GM19372 (cell line): ENCODE results near the gene ESM1.
"Not testable (repeated sequence)": the region's sequence is repeated elsewhere in the genome, so short reads cannot be mapped to it uniquely, and the experiment has no call there.

ENCODE experiments used
- ATAC-seq: cut with Tn5 transposase; IDR thresholded peaks from one replicate; pipeline ENCODE4 v1.9.1; 2021; ENCODE audit warnings: mild to moderate bottlenecking, low read depth, moderate library complexity; ENCODE audit not compliant: unreplicated experiment

The ESM1 gene

DNA sequence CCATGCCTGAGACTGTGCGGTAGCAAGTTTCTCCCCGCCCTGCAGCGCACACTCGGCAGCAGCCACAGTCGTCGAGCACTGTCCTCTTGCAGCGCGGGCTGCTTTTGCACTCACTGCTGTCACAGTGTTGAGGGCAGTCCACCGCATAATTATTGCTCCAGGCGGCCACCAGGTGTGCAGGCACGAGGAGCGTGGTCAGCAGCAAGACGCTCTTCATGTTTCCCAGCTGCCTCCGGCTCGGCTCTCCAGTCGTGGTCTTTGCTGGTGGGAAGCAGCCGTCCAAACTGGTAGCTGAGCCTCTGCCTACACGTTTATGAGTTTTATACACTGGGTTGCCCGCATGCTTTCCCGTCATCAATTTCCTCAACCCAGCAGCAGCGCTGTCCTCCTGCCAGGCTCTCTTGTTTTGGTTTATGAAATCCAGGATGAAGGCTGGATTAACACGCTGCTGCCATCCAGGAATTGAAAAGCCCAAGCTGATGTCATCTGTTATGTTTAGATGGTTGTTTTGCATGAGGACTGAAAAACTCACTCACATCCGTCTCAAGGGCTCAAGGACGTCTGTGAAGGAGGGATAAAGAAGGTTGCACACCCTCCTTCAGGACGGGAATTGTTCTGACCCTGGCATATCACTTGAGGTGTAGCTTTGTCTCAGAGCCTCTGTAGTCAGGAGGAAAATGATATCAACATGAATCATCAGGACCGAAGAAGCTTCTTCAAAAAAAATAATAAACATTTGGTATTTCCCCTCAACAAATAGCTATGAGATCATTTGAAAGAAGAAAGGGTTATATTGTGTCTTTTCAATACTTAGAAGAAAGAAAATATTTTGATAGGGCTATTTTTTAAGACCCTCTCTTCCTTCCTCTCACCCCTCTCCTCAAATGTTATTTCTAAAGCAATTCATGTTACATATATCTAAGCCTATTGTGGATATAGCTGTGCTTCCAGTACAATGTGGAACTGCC is at the start of gene ESM1:
ESM1 (minus strand) TSS at position 293 of the 968 bp plus-strand sequence; CDS start at position 217, 76 bp downstream.
- ATAC-seq, result no peak

DNA sequence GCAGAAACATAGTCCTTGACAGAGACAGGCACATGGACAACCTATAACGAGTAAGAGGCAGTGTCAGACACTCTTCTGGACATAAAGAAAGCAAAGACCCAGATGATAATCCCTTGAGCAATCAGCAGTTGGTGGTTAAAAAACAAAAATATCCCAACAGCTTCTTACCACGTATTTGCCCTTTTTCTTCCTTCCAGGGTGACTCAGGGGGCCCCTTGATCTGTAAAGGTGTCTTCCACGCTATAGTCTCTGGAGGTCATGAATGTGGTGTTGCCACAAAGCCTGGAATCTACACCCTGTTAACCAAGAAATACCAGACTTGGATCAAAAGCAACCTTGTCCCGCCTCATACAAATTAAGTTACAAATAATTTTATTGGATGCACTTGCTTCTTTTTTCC is 48.2 kb upstream of the ESM1 start:
- ATAC-seq, result no peak

GRCh38 chr5:55031492-55031891 is 46.1 kb upstream of the ESM1 start:
- ATAC-seq, result no peak

- ATAC-seq, result no peak
Measured at GRCh38 chr5:55030676-55031369, 45.4 kb upstream of the ESM1 start.

DNA sequence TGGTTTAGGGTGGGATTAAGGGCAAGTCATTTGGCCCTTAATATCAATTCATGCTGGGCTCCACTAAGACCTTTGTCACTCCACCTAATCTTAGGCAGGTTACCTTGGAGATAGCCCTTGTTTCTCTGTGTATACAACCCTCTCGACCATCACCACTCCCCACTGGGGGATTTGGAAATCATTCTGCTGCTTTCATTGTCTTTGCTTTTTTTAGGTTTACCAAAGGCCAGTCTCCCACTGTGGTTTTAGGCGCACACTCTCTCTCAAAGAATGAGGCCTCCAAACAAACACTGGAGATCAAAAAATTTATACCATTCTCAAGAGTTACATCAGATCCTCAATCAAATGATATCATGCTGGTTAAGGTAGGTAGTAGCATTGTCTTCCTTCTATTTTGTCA is 44.8 kb upstream of the ESM1 start:
- no peak for ATAC-seq

DNA sequence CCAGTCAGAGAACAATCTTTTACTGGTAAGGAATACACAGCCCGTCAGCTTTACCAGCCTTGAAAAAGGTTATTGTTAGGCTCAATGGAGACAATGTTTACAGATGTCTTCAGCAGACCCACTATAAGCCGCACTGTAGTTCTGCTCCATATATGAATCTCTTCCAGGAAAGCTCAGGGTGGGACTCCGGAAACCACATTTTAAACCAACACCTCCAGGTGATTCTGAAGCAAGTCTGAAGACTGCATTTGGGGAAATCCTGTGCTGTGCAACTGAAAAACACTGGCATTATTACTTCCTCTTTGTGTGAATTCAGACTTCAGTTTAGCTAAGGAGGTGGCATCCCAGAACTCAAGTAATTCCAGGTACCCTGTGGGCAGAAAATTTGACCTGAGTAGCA is 42.2 kb upstream of the ESM1 start:
- no peak for ATAC-seq

DNA sequence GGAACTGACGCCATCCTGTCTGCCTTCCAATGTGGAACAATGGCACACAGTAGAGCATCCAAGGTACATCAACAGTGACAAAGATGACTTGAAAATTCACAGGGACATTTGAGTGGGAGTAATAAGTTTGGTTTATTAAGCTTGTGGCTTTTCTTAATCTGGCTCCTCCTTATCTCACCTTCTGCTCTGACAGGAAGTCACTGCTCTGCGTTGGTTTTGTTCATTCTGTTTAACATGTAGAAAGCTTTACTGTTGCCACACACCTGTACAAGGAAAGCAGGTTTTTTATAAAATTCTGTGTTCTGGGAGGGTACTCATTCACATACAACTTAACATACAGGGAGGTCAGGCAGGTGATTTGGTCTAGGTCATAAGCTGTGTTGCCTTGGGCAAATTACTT is 37.1 kb upstream of the ESM1 start:
- no peak for ATAC-seq

DNA sequence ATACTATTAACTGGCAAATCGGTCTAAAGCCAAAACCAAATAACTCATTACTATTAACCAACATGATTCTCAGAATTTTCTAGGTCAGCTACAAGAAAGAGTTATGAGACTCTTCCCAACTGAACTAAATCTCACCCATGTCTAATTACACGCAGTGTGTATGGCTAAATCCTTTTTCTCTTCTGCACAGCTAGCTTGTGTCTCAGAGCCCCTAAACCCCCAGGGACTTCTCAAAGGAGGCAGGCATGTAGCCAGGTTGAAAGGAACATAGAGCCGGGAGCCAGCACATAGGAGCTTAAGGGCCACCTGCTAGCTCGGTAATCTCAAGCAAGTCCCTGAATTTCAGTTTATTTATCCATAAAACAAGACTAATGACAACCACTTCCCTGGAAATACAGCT is 36.4 kb upstream of the ESM1 start:
- ATAC-seq, result no peak

- ATAC-seq, result no peak
Measured at GRCh38 chr5:55021410-55021809, 36.0 kb upstream of the ESM1 start.

- ATAC-seq, result not testable (repeated sequence)
Measured at GRCh38 chr5:55010149-55010548, 24.8 kb upstream of the ESM1 start.

DNA sequence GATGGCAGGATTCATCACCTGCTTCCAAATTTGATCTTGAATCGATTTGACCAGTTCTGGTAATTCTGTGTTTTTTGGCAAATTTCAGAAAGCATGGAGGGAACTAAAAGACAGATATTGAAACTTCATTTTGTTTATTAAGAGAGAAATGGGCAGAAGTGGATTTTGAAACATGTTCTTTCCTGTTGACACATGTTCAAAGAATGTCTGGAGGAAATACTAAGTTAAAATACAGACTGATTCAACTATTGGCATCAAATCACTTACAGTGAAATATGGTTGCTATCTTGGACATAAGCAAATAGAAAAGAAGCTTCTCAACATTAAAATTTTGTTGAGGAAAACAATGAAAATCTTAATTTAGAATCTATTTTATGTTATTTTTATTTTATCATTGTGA is 19.3 kb upstream of the ESM1 start:
- ATAC-seq, result no peak

DNA sequence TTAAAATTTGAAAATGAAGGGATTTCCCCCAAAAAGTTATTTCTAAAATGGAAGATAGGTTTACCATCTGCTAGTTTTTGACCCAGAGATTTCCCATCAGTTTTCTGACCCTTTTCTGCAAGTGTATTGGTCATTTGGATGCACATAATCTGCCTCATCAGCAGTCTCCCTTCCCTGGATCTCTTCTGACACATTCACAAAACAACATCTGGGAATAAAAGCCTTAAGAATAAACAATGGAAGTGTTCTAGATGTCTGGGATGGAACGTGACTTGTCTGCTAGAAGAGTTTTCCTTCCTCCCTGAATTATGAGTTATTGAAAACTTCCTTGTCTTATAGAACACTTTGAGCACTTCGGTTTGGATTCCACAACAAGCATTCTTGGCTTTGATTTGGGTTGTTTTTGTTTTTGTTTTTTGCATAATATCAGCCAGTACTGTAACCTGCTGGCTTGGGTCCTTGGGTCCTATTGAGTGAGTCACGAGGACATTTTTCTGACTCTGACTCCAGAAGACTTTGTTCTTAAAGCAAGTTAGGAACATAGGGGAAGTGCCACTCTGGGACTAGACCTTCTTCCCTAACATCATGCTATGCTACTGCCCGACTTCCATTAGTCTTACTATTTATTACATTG is 18.2 kb upstream of the ESM1 start:
- ATAC-seq, result no peak

DNA sequence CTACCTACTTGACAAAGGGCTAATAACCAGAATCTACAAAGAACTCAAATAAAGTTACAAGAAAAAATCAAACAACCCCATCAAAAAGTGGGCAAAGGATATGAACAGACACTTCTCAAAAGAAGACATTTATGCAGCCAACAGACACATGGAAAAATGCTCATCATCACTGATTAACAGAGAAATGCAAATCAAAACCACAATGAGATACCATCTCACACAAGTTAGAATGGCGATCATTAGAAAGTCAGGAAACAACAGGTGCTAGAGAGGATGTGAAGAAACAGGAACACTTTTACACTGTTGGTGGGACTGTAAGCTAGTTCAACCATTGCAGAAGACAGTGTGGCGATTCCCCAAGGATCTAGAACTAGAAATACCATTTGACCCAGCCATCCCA is 16.8 kb upstream of the ESM1 start:
- ATAC-seq, result not testable (repeated sequence)

DNA sequence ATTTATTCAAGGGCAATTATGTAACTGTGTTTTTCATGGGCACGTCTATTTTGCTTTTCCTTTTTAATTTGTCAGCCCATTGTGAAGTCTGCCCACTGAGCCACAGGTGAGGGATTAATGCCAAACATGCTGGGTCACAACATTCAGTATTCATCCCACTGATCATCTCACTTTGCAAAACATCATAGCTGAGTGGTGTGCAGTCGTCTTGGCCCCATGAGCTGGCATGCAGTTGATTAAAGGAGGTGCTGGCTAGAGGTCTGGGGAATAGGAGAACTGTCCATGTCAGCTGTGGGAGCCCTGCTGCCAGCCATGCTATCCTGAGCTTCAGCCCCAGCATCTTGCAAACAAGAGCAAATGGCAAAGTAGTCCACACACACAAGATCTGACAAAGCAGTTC is 11.7 kb upstream of the ESM1 start:
- ATAC-seq, result no peak

GRCh38 chr5:54996466-54996865 is 11.1 kb upstream of the ESM1 start:
- no peak for ATAC-seq

- no peak for ATAC-seq
Measured at GRCh38 chr5:54995168-54995567, 9.8 kb upstream of the ESM1 start.

- ATAC-seq, result no peak
Measured at GRCh38 chr5:54994628-54995027, 9.2 kb upstream of the ESM1 start.

DNA sequence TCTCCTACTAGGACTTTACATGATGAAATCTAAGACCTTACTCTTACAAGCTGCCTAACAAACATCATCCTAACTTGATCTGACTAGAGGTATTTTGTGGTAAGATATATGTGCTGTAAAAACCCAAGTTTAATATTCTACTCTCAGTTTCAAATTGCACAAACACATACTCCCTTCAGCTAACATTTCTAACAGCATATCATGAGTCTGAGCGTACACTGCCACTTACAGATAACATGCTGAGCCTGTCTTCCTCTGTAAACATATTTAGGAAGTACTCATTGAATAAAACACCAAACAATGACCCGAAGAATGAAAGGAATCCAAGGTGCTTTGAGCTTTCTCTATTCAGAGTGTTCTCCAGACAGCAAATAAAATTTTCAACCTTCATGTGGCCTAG is 7.9 kb upstream of the ESM1 start:
- no peak for ATAC-seq

- no peak for ATAC-seq
Measured at GRCh38 chr5:54991416-54991815, 6.0 kb upstream of the ESM1 start.

DNA sequence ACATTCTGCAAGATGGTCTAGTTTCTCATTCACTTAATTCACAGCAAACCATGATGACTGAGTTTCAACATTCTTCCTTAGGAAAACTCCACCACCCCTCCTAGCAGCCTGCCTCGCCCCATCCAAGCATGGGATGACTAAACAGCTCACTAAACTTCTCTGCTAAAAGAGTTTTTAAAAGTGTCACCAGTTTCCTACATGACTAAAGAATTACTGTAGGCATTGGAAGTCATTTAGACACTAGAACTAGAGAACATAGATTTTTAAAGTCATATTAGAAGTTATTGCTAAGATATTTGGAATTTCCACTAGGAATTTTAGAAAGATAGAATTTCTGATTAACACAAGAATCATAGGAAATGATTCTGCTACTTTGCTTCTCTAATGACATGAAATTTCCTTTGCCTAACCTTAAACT is 5.5 kb upstream of the ESM1 start:
- ATAC-seq, result no peak

GRCh38 chr5:54988817-54989216 is 3.4 kb upstream of the ESM1 start:
- ATAC-seq, result no peak
